Measurements from ENCODE around the gene TMEM128.
A peak's percentile ranks its signal among the peaks of the same experiment; 100 is the strongest.
"Not testable (repeated sequence)": the region's sequence is repeated elsewhere in the genome, so short reads cannot be mapped to it uniquely, and the experiment has no call there.

The TMEM128 gene

DNA sequence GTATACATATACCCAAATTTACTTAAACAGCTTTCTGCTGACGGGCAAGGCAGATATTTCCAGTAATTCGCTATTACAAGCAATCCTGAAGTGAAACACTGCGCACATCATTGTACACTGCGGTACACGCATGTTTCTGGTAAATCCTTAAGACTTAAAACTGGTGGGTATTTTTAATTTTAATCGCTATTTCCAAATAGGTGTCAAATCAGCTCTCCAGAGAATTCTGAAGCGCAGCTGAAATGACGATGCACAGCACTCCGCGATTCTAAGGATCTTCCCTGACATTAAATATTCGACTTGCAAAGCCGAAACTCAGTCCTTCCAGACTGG lies 361 bp downstream of the TMEM128 start:
- H4K20me1 ChIP-seq (ENCODE audit: insufficient read depth, low read length) = no peaks in the 10 kb centered on the region
- H3F3A ChIP-seq (ENCODE audit: insufficient read depth, low read length) = no peaks in the 10 kb centered on the region
- peaks cover 14% of the 10 kb centered on the region for H3K27me3 ChIP-seq (replicated peaks; ENCODE audit: insufficient read depth, low read length)
- TF ChIP-seq, protein P1, sequence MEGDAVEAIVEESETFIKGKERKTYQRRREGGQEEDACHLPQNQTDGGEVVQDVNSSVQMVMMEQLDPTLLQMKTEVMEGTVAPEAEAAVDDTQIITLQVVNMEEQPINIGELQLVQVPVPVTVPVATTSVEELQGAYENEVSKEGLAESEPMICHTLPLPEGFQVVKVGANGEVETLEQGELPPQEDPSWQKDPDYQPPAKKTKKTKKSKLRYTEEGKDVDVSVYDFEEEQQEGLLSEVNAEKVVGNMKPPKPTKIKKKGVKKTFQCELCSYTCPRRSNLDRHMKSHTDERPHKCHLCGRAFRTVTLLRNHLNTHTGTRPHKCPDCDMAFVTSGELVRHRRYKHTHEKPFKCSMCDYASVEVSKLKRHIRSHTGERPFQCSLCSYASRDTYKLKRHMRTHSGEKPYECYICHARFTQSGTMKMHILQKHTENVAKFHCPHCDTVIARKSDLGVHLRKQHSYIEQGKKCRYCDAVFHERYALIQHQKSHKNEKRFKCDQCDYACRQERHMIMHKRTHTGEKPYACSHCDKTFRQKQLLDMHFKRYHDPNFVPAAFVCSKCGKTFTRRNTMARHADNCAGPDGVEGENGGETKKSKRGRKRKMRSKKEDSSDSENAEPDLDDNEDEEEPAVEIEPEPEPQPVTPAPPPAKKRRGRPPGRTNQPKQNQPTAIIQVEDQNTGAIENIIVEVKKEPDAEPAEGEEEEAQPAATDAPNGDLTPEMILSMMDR (IDR thresholded peaks at IDR 0.05; ENCODE audit: low read length) = no peak
- TF ChIP-seq EZH2phosphoT487 (IDR thresholded peaks at IDR 0.05; ENCODE audit: low read length) = no peak
- TF ChIP-seq EZH2 (optimal IDR thresholded peaks at IDR 0.05; ENCODE audit: low read depth, low read length) = no peak
- H3K36me3 ChIP-seq (replicated peaks; ENCODE audit: insufficient read depth, low read length) = no peaks in the 10 kb centered on the region
- peak overlapping the region; percentile 98 for H2AFZ ChIP-seq (ENCODE audit: low read length)
- DNase-seq = peak; percentile 23
- no peaks in the 10 kb centered on the region for H3K9me3 ChIP-seq (replicated peaks; ENCODE audit: insufficient read depth, low read length)
- H3K4me2 ChIP-seq (ENCODE audit: low read depth, low read length) = peak overlapping the region; percentile 97
- H3K9ac ChIP-seq (ENCODE audit: low read length) = peak overlapping the region; percentile 79
- 0 out of 2 replicates have a peak, but pooled peaks cover 4% of the 10 kb centered on the region for H3K4me1 ChIP-seq (ENCODE audit: low read length)
- H3K9me2 ChIP-seq (replicated peaks; ENCODE audit: insufficient read depth, low read length) = no peaks in the 10 kb centered on the region
- peaks cover 7% of the 10 kb centered on the region; the same call in 1 of the 2 replicates for H3K79me2 ChIP-seq (ENCODE audit: low read length)
- H3K4me3 ChIP-seq (ENCODE audit: low read length) = peak overlapping the region; percentile 81
- peak overlapping the region; percentile 75; the same call in 1 of the 2 replicates for H3K27ac ChIP-seq (ENCODE audit: low read length)

DNA sequence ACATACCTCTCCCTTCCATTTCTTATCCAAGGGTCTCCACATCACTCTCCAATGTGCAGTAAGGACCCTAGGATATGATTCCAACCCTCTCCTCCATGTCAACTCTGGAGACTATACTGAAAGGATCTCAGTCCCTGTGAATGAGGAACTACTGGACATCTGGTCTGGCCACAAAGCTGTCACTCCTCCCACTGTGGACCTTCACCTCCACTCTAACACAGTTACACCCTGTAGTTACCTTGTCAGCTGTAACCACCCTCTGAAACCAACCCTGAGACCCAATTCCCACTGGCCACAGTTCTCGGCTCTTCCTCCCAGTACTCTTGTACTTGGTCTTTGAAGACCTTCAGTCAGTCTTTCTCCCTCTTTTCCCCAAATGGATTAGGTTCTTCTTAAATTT lies 2.9 kb downstream of the TMEM128 start:
- no peaks in the 10 kb centered on the region for H4K20me1 ChIP-seq (ENCODE audit: insufficient read depth, low read length)
- no peak overlapping the region for H3K9ac ChIP-seq (ENCODE audit: low read length)
- H3F3A ChIP-seq (ENCODE audit: insufficient read depth, low read length) = no peaks in the 10 kb centered on the region
- DNase-seq = no peak
- H3K4me2 ChIP-seq (ENCODE audit: low read depth, low read length) = no peak overlapping the region
- no peak overlapping the region for H3K4me3 ChIP-seq (ENCODE audit: low read length)
- H3K36me3 ChIP-seq (replicated peaks; ENCODE audit: insufficient read depth, low read length) = no peaks in the 10 kb centered on the region
- no peaks in the 10 kb centered on the region for H3K27me3 ChIP-seq (replicated peaks; ENCODE audit: insufficient read depth, low read length)
- no peaks in the 10 kb centered on the region for H3K9me3 ChIP-seq (replicated peaks; ENCODE audit: insufficient read depth, low read length)
- no peak overlapping the region for H3K27ac ChIP-seq (ENCODE audit: low read length)
- TF ChIP-seq EZH2phosphoT487 (IDR thresholded peaks at IDR 0.05; ENCODE audit: low read length) = no peak
- TF ChIP-seq, protein P1 (IDR thresholded peaks at IDR 0.05; ENCODE audit: low read length) = no peak
- no peak for TF ChIP-seq EZH2 (optimal IDR thresholded peaks at IDR 0.05; ENCODE audit: low read depth, low read length)
- H3K79me2 ChIP-seq (ENCODE audit: low read length) = peaks cover 7% of the 10 kb centered on the region; the same call in 1 of the 2 replicates
- H2AFZ ChIP-seq (ENCODE audit: low read length) = no peak overlapping the region
- no peaks in the 10 kb centered on the region for H3K9me2 ChIP-seq (replicated peaks; ENCODE audit: insufficient read depth, low read length)
- 0 out of 2 replicates have a peak, but pooled peaks cover 4% of the 10 kb centered on the region for H3K4me1 ChIP-seq (ENCODE audit: low read length)

DNA sequence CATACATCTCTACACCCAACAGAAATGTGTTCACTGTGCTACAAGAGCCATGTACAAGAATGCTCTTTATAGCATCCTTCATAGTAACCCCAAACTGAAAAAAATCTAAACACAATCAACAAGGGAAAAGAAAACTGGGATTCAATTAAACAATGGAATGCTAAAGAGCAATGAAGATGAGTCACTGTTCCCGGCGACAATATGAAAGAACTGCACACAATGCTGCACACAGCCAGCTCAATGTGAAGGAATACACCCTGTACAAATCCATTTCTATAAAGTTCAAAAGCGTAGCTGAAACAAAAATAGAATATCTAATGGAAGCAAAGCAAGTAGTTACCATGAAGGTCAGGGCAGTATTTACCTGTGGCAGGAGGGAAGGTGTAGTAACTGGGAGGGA lies 8.5 kb downstream of the TMEM128 start:
- not testable (repeated sequence) for H3K79me2 ChIP-seq (ENCODE audit: low read length); H3K9me3 ChIP-seq (replicated peaks; ENCODE audit: insufficient read depth, low read length); H3K9me2 ChIP-seq (replicated peaks; ENCODE audit: insufficient read depth, low read length); H2AFZ ChIP-seq (ENCODE audit: low read length); H3K4me3 ChIP-seq (ENCODE audit: low read length); H3K4me2 ChIP-seq (ENCODE audit: low read depth, low read length); DNase-seq; H3K9ac ChIP-seq (ENCODE audit: low read length); H3K27ac ChIP-seq (ENCODE audit: low read length); H3F3A ChIP-seq (ENCODE audit: insufficient read depth, low read length); H3K27me3 ChIP-seq (replicated peaks; ENCODE audit: insufficient read depth, low read length); H3K4me1 ChIP-seq (ENCODE audit: low read length); H4K20me1 ChIP-seq (ENCODE audit: insufficient read depth, low read length); H3K36me3 ChIP-seq (replicated peaks; ENCODE audit: insufficient read depth, low read length)

DNA sequence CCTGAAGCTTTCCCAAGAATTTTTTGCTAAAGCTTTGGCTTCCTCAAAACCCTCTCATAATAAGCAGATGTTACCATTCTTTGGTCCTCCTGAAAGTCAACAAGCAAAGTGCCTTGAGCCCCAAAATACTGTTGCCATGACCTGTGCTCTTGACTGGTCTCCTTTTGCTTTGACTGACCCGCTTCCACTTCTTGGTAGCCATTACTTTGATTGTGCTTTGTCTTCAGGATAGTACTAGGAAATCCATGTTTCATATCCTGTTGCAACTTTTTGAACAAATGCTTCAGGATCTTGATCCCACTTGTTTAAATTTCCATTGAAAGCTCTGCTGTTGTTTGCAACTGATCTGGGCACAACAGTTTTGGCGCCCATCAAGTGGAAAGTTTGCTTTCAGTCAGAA lies 14.4 kb downstream of the TMEM128 start:
- H3K27ac ChIP-seq (ENCODE audit: low read length) = no peak overlapping the region
- no peaks in the 10 kb centered on the region for H3F3A ChIP-seq (ENCODE audit: insufficient read depth, low read length)
- H2AFZ ChIP-seq (ENCODE audit: low read length) = no peak overlapping the region
- H3K9me3 ChIP-seq (replicated peaks; ENCODE audit: insufficient read depth, low read length) = no peaks in the 10 kb centered on the region
- no peaks in the 10 kb centered on the region for H3K4me1 ChIP-seq (ENCODE audit: low read length)
- DNase-seq = no peak
- no peak overlapping the region for H3K4me2 ChIP-seq (ENCODE audit: low read depth, low read length)
- no peak for TF ChIP-seq EZH2phosphoT487 (IDR thresholded peaks at IDR 0.05; ENCODE audit: low read length)
- TF ChIP-seq, protein P1 (IDR thresholded peaks at IDR 0.05; ENCODE audit: low read length) = no peak
- TF ChIP-seq EZH2 (optimal IDR thresholded peaks at IDR 0.05; ENCODE audit: low read depth, low read length) = no peak
- no peaks in the 10 kb centered on the region for H3K9me2 ChIP-seq (replicated peaks; ENCODE audit: insufficient read depth, low read length)
- H3K9ac ChIP-seq (ENCODE audit: low read length) = no peak overlapping the region
- H3K4me3 ChIP-seq (ENCODE audit: low read length) = no peak overlapping the region
- H4K20me1 ChIP-seq (ENCODE audit: insufficient read depth, low read length) = no peaks in the 10 kb centered on the region
- peaks cover under 1% of the 10 kb centered on the region; the same call in 1 of the 2 replicates for H3K27me3 ChIP-seq (replicated peaks; ENCODE audit: insufficient read depth, low read length)
- no peaks in the 10 kb centered on the region for H3K79me2 ChIP-seq (ENCODE audit: low read length)
- H3K36me3 ChIP-seq (replicated peaks; ENCODE audit: insufficient read depth, low read length) = no peaks in the 10 kb centered on the region
